Glutamatergic neuron (in vitro differentiated cells): ENCODE data around the gene MANBA. TPM values are rescaled to one million over a fixed set of nuclear protein-coding genes. Genes with fewer than 3 reads are reported as not detected.

Source experiments
- DNase-seq: peaks from one replicate; pipeline ENCODE4 v3.0.0; 2022
- H3K27ac Mint-ChIP-seq: one replicate; pipeline ENCODE4 v1.8.0; 2020; ENCODE audit warnings: mild to moderate bottlenecking, mixed read lengths, inconsistent platforms; ENCODE audit not compliant: unreplicated experiment
- H3K27me3 Mint-ChIP-seq: one replicate; pipeline ENCODE4 v1.8.0; 2020; ENCODE audit warnings: mild to moderate bottlenecking, moderate library complexity, mixed read lengths, inconsistent platforms; ENCODE audit not compliant: unreplicated experiment
- H3K36me3 Mint-ChIP-seq: one replicate; pipeline ENCODE4 v1.8.0; 2020; ENCODE audit warnings: mild to moderate bottlenecking, mixed read lengths, inconsistent platforms; ENCODE audit not compliant: unreplicated experiment
- H3K4me1 Mint-ChIP-seq: one replicate; pipeline ENCODE4 v1.8.0; 2020; ENCODE audit warnings: mild to moderate bottlenecking, low read depth, mixed read lengths, inconsistent platforms; ENCODE audit not compliant: unreplicated experiment
- H3K4me3 Mint-ChIP-seq: one replicate; pipeline ENCODE4 v1.8.0; 2020; ENCODE audit warnings: mild to moderate bottlenecking, mixed read lengths, inconsistent platforms; ENCODE audit not compliant: unreplicated experiment
- H3K9me3 Mint-ChIP-seq: one replicate; pipeline ENCODE4 v1.8.0; 2020; ENCODE audit warnings: mild to moderate bottlenecking, moderate library complexity, mixed read lengths, inconsistent platforms; ENCODE audit not compliant: unreplicated experiment
- CTCF ChIP-seq: fragments of 200-600 bp; sonication (generic); IDR thresholded peaks from one replicate; pipeline ENCODE4 v1.5.0; 2021; ENCODE audit not compliant: partially characterized antibody, unreplicated experiment
- total RNA-seq: library from RNA; stranded (reverse); fragmentation: NEBNext Ultra II Directional; extraction: Animal tissue kit (Norgen Biotek cat#: 25700); gene quantifications from one replicate; pipeline ENCODE4 v1.2.1, GENCODE V29; 2021; ENCODE audit not compliant: unreplicated experiment

The MANBA gene
- total RNA-seq, 1 donor from 2014 or later = 13.0 TPM

DNA sequence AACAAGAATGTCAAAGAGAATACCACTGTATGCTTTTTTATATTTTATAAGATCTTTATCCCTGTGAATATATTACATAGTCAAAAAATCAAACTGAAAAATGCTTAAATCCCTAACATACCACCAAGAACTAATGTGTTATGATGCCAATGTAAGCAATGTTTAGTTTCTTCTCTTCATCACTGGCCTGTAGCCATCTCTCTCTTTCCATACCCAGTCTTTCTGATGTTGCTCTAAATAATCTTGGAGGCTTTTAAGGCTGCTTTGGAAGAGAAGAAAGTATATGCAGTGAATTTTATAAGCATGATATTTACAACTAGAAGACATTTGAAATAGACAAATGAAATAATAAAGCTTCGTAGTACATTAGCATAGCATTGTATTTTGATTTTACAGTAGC is 176.7 kb downstream of the MANBA start:
- H3K4me3 Mint-ChIP-seq = no peak overlapping the region
- H3K27me3 Mint-ChIP-seq = no peaks in the 10 kb centered on the region
- no peak overlapping the region for H3K27ac Mint-ChIP-seq
- no peaks in the 10 kb centered on the region for H3K9me3 Mint-ChIP-seq
- H3K4me1 Mint-ChIP-seq = no peaks in the 10 kb centered on the region
- H3K36me3 Mint-ChIP-seq = no peaks in the 10 kb centered on the region
- TF ChIP-seq CTCF = no peak
- no peak for DNase-seq

Other genes starting within 250 kb of the MANBA start
- gene UBE2D3, start 66.6 kb upstream of the MANBA start, total RNA-seq = 261 TPM
- gene CISD2, start 108.0 kb upstream of the MANBA start, total RNA-seq = 22.7 TPM